Measurements from ENCODE around the gene WDR75. TPM values are rescaled to one million over a fixed set of nuclear protein-coding genes. Genes with fewer than 3 reads are reported as not detected.
A peak's percentile ranks its signal among the peaks of the same experiment; 100 is the strongest.

WDR75 gene
- polyA plus RNA-seq, 1 experiment: 30.7 TPM

DNA sequence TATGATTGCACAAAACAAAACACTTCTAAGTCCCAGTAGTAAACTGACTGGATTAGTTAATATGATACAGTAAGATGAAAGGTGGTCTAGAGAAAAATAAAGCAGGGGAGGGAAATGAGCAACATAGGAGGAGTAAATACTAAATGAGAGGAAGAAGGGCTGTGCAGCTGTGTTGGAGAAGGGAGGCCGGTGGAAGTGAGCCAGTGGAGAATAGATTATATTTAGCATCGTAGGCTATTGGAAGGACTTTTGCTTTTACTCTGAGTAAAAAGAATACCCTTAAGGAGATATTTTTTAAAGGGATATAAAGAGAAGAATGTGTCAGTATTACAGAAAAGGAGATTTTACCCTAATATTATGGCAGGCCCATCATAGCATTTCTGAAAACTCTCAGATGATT is 12.7 kb downstream of the WDR75 start:
- ChIA-PET CTCF (no interaction called here), POLR2A (no interaction called here)
- TF ChIP-seq, protein P1, sequence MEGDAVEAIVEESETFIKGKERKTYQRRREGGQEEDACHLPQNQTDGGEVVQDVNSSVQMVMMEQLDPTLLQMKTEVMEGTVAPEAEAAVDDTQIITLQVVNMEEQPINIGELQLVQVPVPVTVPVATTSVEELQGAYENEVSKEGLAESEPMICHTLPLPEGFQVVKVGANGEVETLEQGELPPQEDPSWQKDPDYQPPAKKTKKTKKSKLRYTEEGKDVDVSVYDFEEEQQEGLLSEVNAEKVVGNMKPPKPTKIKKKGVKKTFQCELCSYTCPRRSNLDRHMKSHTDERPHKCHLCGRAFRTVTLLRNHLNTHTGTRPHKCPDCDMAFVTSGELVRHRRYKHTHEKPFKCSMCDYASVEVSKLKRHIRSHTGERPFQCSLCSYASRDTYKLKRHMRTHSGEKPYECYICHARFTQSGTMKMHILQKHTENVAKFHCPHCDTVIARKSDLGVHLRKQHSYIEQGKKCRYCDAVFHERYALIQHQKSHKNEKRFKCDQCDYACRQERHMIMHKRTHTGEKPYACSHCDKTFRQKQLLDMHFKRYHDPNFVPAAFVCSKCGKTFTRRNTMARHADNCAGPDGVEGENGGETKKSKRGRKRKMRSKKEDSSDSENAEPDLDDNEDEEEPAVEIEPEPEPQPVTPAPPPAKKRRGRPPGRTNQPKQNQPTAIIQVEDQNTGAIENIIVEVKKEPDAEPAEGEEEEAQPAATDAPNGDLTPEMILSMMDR (IDR thresholded peaks at IDR 0.05; ENCODE audit: insufficient read depth, low read depth, low read length): no peak
- H3K4me3 ChIP-seq (ENCODE audit: low read depth, low read length): no peak overlapping the region
- DNase-seq (ENCODE audit: low read depth): no peak
- H3K36me3 ChIP-seq (ENCODE audit: control insufficient read depth, insufficient read depth, low read length): peaks cover 3% of the 10 kb centered on the region
- H3K27me3 ChIP-seq (ENCODE audit: control insufficient read depth, insufficient read depth, low read length): no peaks in the 10 kb centered on the region

DNA sequence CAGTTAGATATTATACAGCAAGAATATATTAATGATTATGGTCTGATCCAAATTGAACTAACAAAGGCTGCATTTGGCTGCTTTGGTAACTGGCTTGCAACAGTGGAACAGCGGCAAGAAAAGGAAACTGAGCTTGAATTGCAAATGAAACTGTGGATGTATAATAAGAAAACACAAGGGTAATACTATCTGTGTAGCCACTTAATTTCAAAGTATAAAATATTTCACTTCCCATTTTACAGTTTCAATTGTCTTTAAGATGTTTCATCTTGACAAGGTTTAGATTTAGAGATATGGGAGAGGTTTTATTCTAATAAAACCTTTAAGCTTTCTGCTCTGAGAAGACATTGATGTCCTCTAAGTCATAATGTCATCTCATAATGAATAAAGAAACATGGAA is 23.8 kb downstream of the WDR75 start:
- Histone ChIP-seq H3K36me3 (ENCODE audit: control insufficient read depth, insufficient read depth, low read length) (peaks cover 6% of the 10 kb centered on the region), H3K4me3 (ENCODE audit: low read depth, low read length) (no peak overlapping the region), H3K27me3 (ENCODE audit: control insufficient read depth, insufficient read depth, low read length) (no peaks in the 10 kb centered on the region)
- TF ChIP-seq, protein P1 (IDR thresholded peaks at IDR 0.05; ENCODE audit: insufficient read depth, low read depth, low read length): no peak
- DNase-seq (ENCODE audit: low read depth): no peak
- ChIA-PET CTCF (no interaction called here), POLR2A (no interaction called here)

DNA sequence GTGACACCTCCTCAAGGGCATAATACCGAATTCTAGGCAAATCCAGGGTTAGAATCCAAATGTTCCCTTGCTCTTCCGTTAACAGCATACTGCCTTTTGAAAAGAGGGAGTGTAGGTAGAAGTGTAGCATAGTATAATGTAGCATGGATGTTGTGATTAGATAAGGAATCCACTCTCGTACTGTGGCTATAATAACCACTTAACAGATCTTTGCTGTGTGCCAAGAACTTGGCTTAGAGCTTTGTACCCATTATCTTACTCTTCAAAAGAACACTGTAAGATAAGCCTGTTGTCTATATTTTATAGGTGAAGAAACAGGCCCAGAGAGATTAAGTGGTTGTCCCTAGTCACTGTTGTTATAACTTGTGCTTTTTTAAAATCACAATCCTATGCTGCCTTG is 24.2 kb downstream of the WDR75 start:
- H3K36me3 ChIP-seq (ENCODE audit: control insufficient read depth, insufficient read depth, low read length): peaks cover 5% of the 10 kb centered on the region
- no peaks in the 10 kb centered on the region for H3K27me3 ChIP-seq (ENCODE audit: control insufficient read depth, insufficient read depth, low read length)
- POLR2A ChIA-PET: no interaction called here
- TF ChIP-seq, protein P1 (IDR thresholded peaks at IDR 0.05; ENCODE audit: insufficient read depth, low read depth, low read length): no peak
- CTCF ChIA-PET: interaction anchor here (1.2 kb wide), 1 partner anchor 8 kb away, joined by 3 read pairs; no protein-coding TSS in a partner anchor
- no peak overlapping the region for H3K4me3 ChIP-seq (ENCODE audit: low read depth, low read length)
- no peak for DNase-seq (ENCODE audit: low read depth)

DNA sequence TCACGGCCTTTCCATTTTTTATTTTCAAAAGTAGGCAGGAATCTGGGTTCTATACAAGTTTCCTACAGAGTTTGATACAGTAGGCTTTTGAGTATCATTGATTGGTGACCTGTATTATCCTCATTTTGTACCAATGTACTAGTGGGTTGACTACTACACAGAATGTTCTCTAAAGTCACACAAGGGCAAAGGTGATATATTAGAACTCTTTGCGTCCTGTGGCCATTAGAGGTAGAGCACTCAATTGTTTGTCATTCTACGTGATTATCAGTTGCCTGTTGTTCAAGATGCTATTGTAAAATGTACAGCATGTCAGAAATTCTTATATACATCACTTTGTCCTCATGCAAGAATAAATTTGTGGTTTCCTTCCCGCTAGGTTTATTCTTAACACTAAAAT is 24.8 kb downstream of the WDR75 start:
- POLR2A ChIA-PET: no interaction called here
- DNase-seq (ENCODE audit: low read depth): no peak
- CTCF ChIA-PET: interaction anchor here (1.2 kb wide), 1 partner anchor 8 kb away, joined by 3 read pairs; no protein-coding TSS in a partner anchor
- Histone ChIP-seq H3K36me3 (ENCODE audit: control insufficient read depth, insufficient read depth, low read length) (peaks cover 5% of the 10 kb centered on the region), H3K4me3 (ENCODE audit: low read depth, low read length) (no peak overlapping the region), H3K27me3 (ENCODE audit: control insufficient read depth, insufficient read depth, low read length) (no peaks in the 10 kb centered on the region)
- TF ChIP-seq, protein P1 (IDR thresholded peaks at IDR 0.05; ENCODE audit: insufficient read depth, low read depth, low read length): no peak

DNA sequence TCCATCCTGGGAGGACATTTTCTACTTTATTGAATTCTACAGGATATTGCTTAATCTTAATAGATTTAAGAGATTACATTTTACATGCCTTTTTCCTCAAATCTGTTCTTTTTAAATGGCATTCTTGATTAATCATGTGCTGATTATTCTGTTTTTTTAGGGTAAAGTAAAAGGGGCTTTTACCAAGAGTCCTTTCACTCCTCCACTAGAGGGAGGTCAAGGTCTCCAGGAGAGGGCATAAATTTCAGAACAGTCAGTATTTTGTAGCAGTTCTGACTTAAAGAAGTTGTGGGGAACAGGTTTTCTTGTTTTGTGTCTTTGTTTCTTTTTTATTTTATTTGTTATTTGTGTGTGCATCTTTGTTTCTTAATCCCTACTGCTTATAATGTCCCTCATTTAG is 25.4 kb downstream of the WDR75 start:
- H3K36me3 ChIP-seq (ENCODE audit: control insufficient read depth, insufficient read depth, low read length): peaks cover 5% of the 10 kb centered on the region
- no peak for DNase-seq (ENCODE audit: low read depth)
- H3K27me3 ChIP-seq (ENCODE audit: control insufficient read depth, insufficient read depth, low read length): no peaks in the 10 kb centered on the region
- ChIA-PET CTCF (interaction anchor here (1.2 to 1.3 kb wide), 3 partner anchors 9 to 93 kb away, joined by 3 read pairs; no protein-coding TSS in a partner anchor), POLR2A (no interaction called here)
- H3K4me3 ChIP-seq (ENCODE audit: low read depth, low read length): no peak overlapping the region
- TF ChIP-seq, protein P1 (IDR thresholded peaks at IDR 0.05; ENCODE audit: insufficient read depth, low read depth, low read length): peak; percentile 62

Data from BJ (cell line).